ENCODE data around the gene ANXA1.

GRCh38 chr9:73125651-73126050, 26.0 kb upstream of the ANXA1 start:
- TF ChIP-seq POLR2A (IDR thresholded peaks at IDR 0.05; ENCODE audit: low read length), result no peak
- TF ChIP-seq GATA1 (IDR thresholded peaks at IDR 0.05; ENCODE audit: low read depth, low read length), result no peak
